Heart left ventricle (tissue), 13 donors: ENCODE measurements around the gene CLTC.

Experiments used
- POLR2A ChIP-seq, 2 donors: fragments of 450-650 bp; IDR thresholded peaks; one replicate each; pipeline ENCODE4 v1.6.1; 2017; ENCODE audit warnings: antibody characterized with exemption in 2 of 2, mild to moderate bottlenecking in 2 of 2, moderate library complexity in 2 of 2
- TF ChIP-seq, protein P1 (sequence below), 12 donors: fragments of 200-600 bp; sonication (generic) in 4 of 12; IDR thresholded peaks; one replicate each; pipeline versions ENCODE4 v1.5.0 to v1.8.0; 2018 to 2022; ENCODE audit warnings: antibody characterized with exemption in 12 of 12, mild to moderate bottlenecking in 5 of 12
- donor health status: ischemic (EF 13 %, LVEDD 7.1; RV severe dilation, severe dysfunction).
- donor health status: DM: no; HTN: yes; CAD: no.
- donor health status: DM: no; HTN: no; CAD: no.
- donor health status: ischemic (EF 25% LVEDD 6.9; RV normal size, moderate dysfunction).
- donor health status: ischemic (EF 25% LVEDD 5.7; RV mildly dilated, moderate dysfunction).
- donor health status: ischemic (EF 35%, LVEDD 5.7; RV mildly dilated, moderate dysfunction).
- donor health status: nonischemic (EF 11% LVEDD 7.7; RV severe dilation, severe dysfunction).
- donor health status: DM: yes; HTN: yes; CAD: no.
- donor health status: PGD.
- donor health status: ischemic (EF 29% LVEDD 5.4; RV normal size, mild dysfunction).
- donor health status: nonischemic (EF 23%, LVEDD 6.1; RV moderate dilation, normal function).

DNA sequence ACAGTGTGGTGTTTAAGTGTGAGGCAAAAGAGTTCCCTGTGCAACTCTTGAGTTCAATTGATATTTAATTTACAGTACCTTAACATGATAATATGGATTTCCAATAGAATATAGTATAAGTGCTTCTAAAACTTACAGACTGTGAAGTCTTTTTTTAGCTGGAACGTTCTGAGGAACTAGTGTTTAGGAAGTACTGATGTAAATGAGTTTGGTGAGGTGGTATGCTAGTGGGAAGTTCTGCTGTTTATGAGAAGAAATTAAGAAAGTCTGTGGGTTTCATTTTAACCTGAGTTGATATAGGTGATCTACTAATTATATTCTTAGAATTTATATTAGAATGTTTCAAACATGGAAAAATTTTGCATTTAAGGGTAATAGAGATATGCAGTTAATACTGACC, 55.5 kb downstream of the CLTC start:
- TF ChIP-seq POLR2A (IDR thresholded peaks at IDR 0.05), result no peak
- TF ChIP-seq, protein P1, sequence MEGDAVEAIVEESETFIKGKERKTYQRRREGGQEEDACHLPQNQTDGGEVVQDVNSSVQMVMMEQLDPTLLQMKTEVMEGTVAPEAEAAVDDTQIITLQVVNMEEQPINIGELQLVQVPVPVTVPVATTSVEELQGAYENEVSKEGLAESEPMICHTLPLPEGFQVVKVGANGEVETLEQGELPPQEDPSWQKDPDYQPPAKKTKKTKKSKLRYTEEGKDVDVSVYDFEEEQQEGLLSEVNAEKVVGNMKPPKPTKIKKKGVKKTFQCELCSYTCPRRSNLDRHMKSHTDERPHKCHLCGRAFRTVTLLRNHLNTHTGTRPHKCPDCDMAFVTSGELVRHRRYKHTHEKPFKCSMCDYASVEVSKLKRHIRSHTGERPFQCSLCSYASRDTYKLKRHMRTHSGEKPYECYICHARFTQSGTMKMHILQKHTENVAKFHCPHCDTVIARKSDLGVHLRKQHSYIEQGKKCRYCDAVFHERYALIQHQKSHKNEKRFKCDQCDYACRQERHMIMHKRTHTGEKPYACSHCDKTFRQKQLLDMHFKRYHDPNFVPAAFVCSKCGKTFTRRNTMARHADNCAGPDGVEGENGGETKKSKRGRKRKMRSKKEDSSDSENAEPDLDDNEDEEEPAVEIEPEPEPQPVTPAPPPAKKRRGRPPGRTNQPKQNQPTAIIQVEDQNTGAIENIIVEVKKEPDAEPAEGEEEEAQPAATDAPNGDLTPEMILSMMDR (IDR thresholded peaks at IDR 0.05), result no peak
